Neuron (in vitro differentiated cells): ENCODE measurements around the gene SETD2.
A peak's percentile ranks its signal among the peaks of the same experiment; 100 is the strongest.
"Not testable (repeated sequence)": the region's sequence is repeated elsewhere in the genome, so short reads cannot be mapped to it uniquely, and the experiment has no call there.

Experiments used
- H2AFZ ChIP-seq: one replicate; pipeline ENCODE4 v1.6.1; 2013; ENCODE audit warnings: low read depth, mild to moderate bottlenecking, inconsistent platforms, low read length, moderate library complexity
- H3K27me3 ChIP-seq: one replicate; pipeline ENCODE4 v1.6.1; 2013; ENCODE audit warnings: low read length; ENCODE audit not compliant: insufficient read depth
- H3K36me3 ChIP-seq: one replicate; pipeline ENCODE4 v1.6.1; 2013; ENCODE audit warnings: low read length; ENCODE audit not compliant: insufficient read depth
- H3K4me1 ChIP-seq: one replicate; pipeline ENCODE4 v1.6.1; 2013; ENCODE audit warnings: low read length; ENCODE audit not compliant: insufficient read depth
- H3K4me3 ChIP-seq: 2 replicates; pipeline ENCODE4 v1.5.1; 2013; ENCODE audit warnings: mild to moderate bottlenecking, low read length, moderate library complexity
- H3K9me3 ChIP-seq: one replicate; pipeline ENCODE4 v1.6.1; 2013; ENCODE audit warnings: low read length

Gene SETD2, protein sequence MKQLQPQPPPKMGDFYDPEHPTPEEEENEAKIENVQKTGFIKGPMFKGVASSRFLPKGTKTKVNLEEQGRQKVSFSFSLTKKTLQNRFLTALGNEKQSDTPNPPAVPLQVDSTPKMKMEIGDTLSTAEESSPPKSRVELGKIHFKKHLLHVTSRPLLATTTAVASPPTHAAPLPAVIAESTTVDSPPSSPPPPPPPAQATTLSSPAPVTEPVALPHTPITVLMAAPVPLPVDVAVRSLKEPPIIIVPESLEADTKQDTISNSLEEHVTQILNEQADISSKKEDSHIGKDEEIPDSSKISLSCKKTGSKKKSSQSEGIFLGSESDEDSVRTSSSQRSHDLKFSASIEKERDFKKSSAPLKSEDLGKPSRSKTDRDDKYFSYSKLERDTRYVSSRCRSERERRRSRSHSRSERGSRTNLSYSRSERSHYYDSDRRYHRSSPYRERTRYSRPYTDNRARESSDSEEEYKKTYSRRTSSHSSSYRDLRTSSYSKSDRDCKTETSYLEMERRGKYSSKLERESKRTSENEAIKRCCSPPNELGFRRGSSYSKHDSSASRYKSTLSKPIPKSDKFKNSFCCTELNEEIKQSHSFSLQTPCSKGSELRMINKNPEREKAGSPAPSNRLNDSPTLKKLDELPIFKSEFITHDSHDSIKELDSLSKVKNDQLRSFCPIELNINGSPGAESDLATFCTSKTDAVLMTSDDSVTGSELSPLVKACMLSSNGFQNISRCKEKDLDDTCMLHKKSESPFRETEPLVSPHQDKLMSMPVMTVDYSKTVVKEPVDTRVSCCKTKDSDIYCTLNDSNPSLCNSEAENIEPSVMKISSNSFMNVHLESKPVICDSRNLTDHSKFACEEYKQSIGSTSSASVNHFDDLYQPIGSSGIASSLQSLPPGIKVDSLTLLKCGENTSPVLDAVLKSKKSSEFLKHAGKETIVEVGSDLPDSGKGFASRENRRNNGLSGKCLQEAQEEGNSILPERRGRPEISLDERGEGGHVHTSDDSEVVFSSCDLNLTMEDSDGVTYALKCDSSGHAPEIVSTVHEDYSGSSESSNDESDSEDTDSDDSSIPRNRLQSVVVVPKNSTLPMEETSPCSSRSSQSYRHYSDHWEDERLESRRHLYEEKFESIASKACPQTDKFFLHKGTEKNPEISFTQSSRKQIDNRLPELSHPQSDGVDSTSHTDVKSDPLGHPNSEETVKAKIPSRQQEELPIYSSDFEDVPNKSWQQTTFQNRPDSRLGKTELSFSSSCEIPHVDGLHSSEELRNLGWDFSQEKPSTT (N-terminal part only)

DNA sequence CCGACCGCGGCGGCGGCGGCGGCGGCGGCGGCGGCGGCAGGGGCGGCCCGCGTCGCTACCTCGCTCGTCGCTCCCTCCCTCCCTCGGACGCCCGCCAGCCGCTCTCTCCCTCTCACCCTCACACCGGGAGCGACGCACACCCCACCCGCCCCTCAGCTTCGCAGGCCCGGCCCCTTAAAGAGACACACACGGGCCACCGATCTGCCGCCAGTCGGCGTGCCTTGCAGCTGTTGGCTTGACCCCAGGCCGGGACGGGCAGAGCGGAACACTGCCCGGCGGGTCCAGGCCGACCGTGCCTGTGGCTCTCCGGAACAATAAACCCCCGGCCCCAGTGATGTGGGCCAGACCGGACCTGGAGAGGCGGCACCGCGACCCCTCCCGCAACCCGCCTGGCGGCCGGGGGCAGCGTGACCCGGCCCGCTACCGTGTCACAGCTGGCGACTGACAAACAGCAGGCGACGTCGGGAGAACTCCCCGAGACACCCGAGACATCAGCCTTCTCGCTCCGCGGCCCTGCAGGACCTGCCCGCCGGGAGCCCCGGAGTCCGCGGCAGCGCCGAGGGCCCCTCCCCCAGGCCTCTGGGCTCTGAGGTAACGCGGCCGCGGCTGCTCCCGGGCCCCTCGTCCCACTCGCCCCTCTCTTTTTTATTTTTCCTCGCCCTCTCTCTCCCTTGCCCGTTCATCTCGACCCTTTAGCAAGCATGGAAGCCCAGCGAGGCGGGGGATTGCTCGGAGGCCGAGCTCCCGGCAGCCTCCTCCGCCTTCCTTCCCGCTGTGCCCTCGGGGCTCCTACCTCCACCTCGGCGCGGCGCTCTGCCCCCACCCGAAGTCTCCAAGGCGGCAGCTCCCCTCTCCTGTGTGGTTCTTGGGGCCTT is at the start of gene SETD2:
TSS of gene SETD2 (minus strand) at position 107 of the 875 bp plus-strand sequence. CDS start 189 bp downstream, outside the sequence.
- Histone ChIP-seq H3K27me3 (no peaks in the 10 kb centered on the region), H3K4me3 (peak within 1 kb of the TSS; percentile 94), H2AFZ (peak within 1 kb of the TSS; percentile 83), H3K36me3 (no peaks in the 10 kb centered on the region), H3K4me1 (peaks cover 17% of the 10 kb centered on the region), H3K9me3 (no peaks in the 10 kb centered on the region)

DNA sequence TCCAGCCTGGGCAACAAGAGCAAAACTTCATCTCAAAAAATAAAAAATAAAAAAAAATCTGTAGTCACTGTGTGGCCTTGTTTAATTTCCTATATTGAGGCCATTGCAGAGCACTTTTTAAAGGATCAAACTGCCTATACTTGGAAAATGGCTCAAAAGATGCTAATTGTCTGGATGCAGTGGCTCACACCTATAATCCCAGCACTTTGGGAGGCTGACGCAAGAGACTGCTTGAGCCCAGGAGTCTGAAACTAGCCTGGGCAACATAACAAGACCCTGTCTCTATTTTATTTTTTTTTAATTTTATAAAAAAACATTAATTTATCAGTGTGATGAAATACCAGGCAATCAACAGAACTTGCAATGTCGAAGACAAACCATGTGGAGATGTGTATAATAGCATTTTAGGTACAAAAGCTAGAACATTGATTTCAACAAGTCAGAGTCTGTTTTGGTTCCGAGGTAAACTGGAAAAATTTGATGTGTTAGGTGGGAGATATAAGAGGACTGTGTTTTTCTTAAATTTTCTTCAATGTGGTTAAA is 47.0 kb upstream of the SETD2 start:
- no peaks in the 10 kb centered on the region for H3K36me3 ChIP-seq
- no peak overlapping the region for H3K4me3 ChIP-seq
- H2AFZ ChIP-seq: no peak overlapping the region
- H3K27me3 ChIP-seq: no peaks in the 10 kb centered on the region
- no peaks in the 10 kb centered on the region for H3K4me1 ChIP-seq
- no peaks in the 10 kb centered on the region for H3K9me3 ChIP-seq

DNA sequence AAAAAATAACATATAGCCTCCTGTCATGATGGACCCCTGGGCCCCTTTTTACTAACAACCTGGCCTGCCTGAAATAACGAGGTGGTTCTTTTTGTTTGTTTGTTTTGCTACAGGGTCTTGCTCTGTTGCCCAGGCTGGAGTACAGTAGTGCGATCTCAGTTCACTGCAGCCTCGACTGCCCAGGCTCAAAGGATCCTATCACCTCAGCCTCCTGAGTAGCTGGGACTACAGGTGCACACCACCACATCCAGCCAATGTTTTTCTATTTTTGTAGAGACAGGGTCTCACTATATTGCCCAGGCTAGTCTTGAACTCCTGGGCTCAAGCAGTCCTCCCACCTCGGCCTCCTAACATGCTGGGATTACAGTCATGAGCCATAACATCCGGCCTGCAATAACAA is 42.1 kb upstream of the SETD2 start:
- not testable (repeated sequence) for H3K27me3 ChIP-seq, H3K4me1 ChIP-seq, H3K4me3 ChIP-seq, H2AFZ ChIP-seq, H3K36me3 ChIP-seq, H3K9me3 ChIP-seq

DNA sequence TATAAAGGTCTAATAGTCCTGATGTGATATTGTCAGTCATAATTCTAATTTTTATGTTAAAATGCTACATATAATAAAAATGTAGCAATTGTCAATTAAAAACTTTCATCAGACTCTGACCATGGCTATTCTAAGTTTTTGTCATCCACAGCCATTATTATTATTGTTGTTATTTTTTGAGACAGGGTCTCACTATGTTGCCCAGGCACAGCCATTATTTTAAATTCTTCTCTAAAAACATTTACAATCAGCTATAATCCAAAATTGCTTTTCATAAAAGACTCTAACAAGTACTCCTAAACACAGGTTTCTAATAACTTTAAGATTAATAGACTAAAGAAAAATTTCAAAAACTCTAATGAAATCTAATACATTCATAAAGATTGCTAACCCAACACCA is 41.0 kb upstream of the SETD2 start:
- no peak overlapping the region for H3K4me3 ChIP-seq
- H2AFZ ChIP-seq: no peak overlapping the region
- H3K9me3 ChIP-seq: no peaks in the 10 kb centered on the region
- H3K27me3 ChIP-seq: no peaks in the 10 kb centered on the region
- H3K36me3 ChIP-seq: no peaks in the 10 kb centered on the region
- no peaks in the 10 kb centered on the region for H3K4me1 ChIP-seq

DNA sequence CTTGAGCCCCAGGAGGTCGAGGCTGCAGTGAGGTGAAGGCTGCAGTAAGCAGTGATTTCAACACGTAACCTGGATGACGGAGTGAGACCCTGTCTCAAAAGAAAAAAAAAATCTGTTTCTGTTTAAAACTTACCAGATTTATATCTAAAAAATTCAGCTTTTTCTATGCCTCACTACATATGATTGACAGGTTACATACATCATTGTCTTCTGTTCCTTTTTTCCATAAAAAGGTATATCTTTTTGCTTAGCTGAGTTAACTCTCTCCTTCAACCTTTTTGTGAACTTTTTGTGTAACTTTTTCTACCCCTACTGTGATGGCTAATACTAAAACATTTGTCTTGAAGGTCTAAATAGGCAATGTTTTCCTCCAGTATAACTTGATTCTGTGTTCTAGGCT is 38.6 kb upstream of the SETD2 start:
- H3K27me3 ChIP-seq: no peaks in the 10 kb centered on the region
- no peak overlapping the region for H2AFZ ChIP-seq
- no peaks in the 10 kb centered on the region for H3K9me3 ChIP-seq
- H3K4me1 ChIP-seq: no peaks in the 10 kb centered on the region
- no peaks in the 10 kb centered on the region for H3K36me3 ChIP-seq
- no peak overlapping the region for H3K4me3 ChIP-seq

DNA sequence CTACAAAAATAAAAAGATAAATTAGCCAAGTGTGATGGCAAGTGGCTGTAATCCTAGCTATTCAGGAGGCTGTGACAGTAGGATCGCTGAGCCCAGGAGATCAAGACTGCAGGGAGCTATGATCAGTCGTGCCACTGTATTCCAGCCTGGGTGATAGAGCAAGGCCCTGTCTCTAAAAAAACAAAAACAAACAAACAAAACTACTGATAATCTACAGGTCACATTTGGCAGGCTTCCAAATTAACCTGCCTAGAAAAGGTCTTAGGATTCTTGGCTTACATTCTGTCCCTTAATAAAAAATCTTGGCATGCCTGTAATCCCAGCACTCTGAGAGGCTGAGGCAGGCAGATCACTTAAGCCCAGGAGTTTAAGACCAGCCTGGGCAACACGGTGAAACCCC is 33.4 kb upstream of the SETD2 start:
- H3K4me1 ChIP-seq: no peaks in the 10 kb centered on the region
- H3K9me3 ChIP-seq: no peaks in the 10 kb centered on the region
- no peaks in the 10 kb centered on the region for H3K36me3 ChIP-seq
- no peak overlapping the region for H3K4me3 ChIP-seq
- no peaks in the 10 kb centered on the region for H3K27me3 ChIP-seq
- no peak overlapping the region for H2AFZ ChIP-seq

DNA sequence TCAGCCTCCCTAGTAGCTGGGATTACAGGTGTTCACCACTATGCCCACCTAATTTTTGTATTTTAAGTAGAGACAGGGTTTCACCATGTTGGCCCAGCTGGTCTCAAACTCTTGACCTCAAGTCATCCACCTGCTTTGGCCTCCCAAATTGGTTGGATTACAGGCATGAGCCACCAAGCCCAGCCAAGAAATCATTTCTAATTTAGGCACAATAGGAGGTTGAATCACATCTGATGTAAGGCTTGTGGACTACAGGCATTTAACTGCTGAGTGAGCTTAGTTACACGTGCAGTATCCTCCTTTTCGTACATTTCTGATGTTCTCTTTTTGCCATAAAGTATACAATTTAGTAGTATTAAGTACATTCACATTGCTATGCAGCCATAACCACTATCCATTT is 31.1 kb upstream of the SETD2 start:
- no peaks in the 10 kb centered on the region for H3K36me3 ChIP-seq
- H2AFZ ChIP-seq: no peak overlapping the region
- no peak overlapping the region for H3K4me3 ChIP-seq
- H3K4me1 ChIP-seq: no peaks in the 10 kb centered on the region
- H3K9me3 ChIP-seq: no peaks in the 10 kb centered on the region
- H3K27me3 ChIP-seq: no peaks in the 10 kb centered on the region

DNA sequence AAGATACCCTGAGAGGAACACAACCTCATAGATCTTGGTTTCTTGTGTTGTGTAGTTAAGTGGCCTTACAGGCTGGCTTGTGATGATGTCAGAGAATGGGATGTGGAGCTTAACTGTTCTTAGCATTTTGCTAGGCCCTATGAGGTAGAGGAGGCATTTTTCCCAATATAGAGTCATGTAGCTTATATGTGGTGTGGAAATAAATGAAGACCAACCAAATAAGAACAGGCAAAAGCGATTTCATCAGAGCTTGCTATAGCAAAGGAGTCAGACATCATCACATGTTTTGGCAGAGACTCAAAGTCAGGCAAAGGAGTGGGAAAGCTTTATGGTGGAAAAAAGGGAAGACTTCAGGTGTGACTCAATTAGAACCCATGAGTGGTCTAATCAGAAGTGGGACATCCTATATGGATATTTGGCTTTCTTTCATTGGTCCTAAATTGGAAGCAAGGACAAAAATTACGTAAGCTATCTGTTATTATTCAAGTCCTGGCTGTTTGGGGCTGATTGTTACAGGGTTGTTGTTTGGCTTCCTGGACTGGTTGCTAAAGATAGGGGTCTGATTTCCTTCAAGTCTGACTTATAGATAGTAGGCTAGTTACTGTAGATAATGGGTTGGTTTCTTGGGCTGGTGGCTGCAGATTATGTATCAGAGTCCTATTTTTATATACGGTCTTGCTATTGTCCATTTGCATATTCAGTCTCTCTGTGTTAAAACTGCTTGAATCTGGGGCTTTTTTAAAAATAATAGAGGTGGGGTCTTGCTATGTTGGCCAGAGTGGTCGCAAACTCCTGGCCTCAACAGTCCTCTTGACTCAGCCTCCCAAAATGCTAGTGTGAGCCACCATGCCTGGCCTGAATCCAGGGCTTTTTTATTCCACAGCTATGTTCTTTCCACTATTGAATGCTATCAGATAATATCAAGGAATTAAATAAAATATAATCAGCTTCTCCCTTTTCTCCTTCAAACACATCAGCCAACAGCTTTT is 30.3 kb upstream of the SETD2 start:
- H3K4me1 ChIP-seq: no peaks in the 10 kb centered on the region
- H2AFZ ChIP-seq: no peak overlapping the region
- H3K36me3 ChIP-seq: no peaks in the 10 kb centered on the region
- no peaks in the 10 kb centered on the region for H3K9me3 ChIP-seq
- no peaks in the 10 kb centered on the region for H3K27me3 ChIP-seq
- H3K4me3 ChIP-seq: no peak overlapping the region

DNA sequence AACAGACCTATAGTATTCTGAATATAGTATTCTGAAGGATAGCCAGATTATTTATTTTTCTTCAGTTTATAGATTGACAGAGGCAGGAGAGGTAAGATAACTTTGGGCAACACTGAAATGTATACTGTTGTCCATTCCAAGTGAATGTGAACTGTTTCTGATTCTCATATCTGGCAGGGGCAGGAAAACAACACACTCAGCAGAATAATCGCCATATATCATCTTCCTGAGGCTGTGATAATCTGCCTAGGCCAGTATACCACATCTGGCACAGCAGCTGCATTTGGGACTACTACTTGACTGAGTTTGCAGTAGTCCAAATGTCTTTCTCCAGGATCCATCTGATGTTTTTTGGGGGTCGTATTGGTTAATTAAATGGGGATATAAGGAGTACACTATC is 22.4 kb upstream of the SETD2 start:
- H3K9me3 ChIP-seq: no peaks in the 10 kb centered on the region
- H3K36me3 ChIP-seq: no peaks in the 10 kb centered on the region
- H3K4me1 ChIP-seq: no peaks in the 10 kb centered on the region
- H2AFZ ChIP-seq: no peak overlapping the region
- no peak overlapping the region for H3K4me3 ChIP-seq
- no peaks in the 10 kb centered on the region for H3K27me3 ChIP-seq

DNA sequence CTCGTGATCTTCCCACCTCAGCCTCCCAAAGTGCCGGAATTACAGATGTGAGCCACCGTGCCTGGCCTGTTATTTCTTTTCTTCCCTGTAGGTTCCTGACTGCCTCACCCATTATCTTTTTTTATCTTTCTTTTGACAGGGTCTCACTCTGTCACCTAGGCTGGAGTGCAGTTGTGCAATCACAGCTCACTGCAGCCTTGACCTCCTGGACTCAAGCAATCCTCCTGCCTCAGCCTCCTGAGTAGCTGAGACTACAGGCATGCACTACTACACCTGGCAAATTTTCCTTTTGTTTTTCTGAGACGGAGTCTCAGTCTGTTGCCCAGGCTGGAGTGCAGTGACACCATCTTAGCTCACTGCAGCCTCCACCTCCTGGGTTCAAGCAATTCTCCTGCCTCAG is 17.8 kb upstream of the SETD2 start:
- H3K27me3 ChIP-seq, H3K36me3 ChIP-seq, H2AFZ ChIP-seq, H3K4me1 ChIP-seq, H3K4me3 ChIP-seq, H3K9me3 ChIP-seq: not testable (repeated sequence)

DNA sequence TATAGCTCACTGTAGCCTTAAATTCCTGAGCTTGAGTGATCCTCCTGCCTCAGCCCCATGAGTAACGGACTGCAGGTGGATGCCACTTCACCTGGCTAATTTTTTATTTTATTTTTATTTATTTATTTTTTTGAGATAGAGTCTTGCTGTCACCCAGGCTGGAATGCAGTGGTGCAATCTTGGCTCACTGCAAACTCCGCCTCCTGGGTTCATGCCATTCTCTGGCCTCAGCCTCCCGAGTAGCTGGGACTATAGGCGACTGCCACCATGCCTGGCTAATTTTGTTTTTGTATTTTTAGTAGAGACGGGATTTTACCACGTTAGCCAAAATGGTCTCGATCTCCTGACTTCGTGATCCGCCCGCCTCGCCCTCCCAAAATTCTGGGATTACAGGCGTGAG is 16.1 kb upstream of the SETD2 start:
- H3K36me3 ChIP-seq, H2AFZ ChIP-seq, H3K9me3 ChIP-seq, H3K4me3 ChIP-seq, H3K27me3 ChIP-seq: not testable (repeated sequence)
- H3K4me1 ChIP-seq: peaks cover 11% of the 10 kb centered on the region
